Mucosa of stomach (tissue), 1 donor: ENCODE measurements around the gene RBM47.
"Not testable (repeated sequence)": the region's sequence is repeated elsewhere in the genome, so short reads cannot be mapped to it uniquely, and the experiment has no call there.

Experiments
- H3K27me3 ChIP-seq: one replicate; pipeline ENCODE4 v1.7.0; 2013; ENCODE audit warnings: mild to moderate bottlenecking, low read length; ENCODE audit not compliant: control insufficient read depth, insufficient read depth
- H3K36me3 ChIP-seq: one replicate; pipeline ENCODE4 v1.7.0; 2013; ENCODE audit warnings: low read length; ENCODE audit not compliant: control insufficient read depth, insufficient read depth
- H3K4me1 ChIP-seq: one replicate; pipeline ENCODE4 v1.7.0; 2013; ENCODE audit warnings: mild to moderate bottlenecking, low read length; ENCODE audit not compliant: control insufficient read depth, insufficient read depth
- H3K4me3 ChIP-seq: one replicate; pipeline ENCODE4 v1.7.0; 2013; ENCODE audit warnings: low read length
- H3K9ac ChIP-seq: one replicate; pipeline ENCODE4 v1.7.0; 2013; ENCODE audit warnings: mild to moderate bottlenecking, low read length, moderate library complexity
- H3K9me3 ChIP-seq: one replicate; pipeline ENCODE4 v1.7.0; 2013; ENCODE audit warnings: mild to moderate bottlenecking, low read length, moderate library complexity; ENCODE audit not compliant: control insufficient read depth
- donor health status: Pancreatic carcinoma.

RBM47 gene

GRCh38 chr4:40401631-40402030, 228.0 kb downstream of the RBM47 start:
- Histone ChIP-seq H3K4me1 (peaks cover 37% of the 10 kb centered on the region), H3K9ac (no peak overlapping the region), H3K4me3 (no peak overlapping the region), H3K36me3 (no peaks in the 10 kb centered on the region), H3K27me3 (no peaks in the 10 kb centered on the region), H3K9me3 (no peaks in the 10 kb centered on the region)

- H3K36me3 ChIP-seq: no peaks in the 10 kb centered on the region
- peaks cover 42% of the 10 kb centered on the region for H3K4me1 ChIP-seq
- H3K27me3 ChIP-seq: no peaks in the 10 kb centered on the region
- no peak overlapping the region for H3K9ac ChIP-seq
- no peaks in the 10 kb centered on the region for H3K9me3 ChIP-seq
- H3K4me3 ChIP-seq: no peak overlapping the region
These were observed 228.6 kb downstream of the RBM47 start for GRCh38 chr4:40401096-40401495.

- Histone ChIP-seq H3K9me3 (no peaks in the 10 kb centered on the region), H3K36me3 (no peaks in the 10 kb centered on the region), H3K27me3 (no peaks in the 10 kb centered on the region), H3K9ac (no peak overlapping the region), H3K4me1 (peaks cover 36% of the 10 kb centered on the region), H3K4me3 (no peak overlapping the region)
These were observed 230.1 kb downstream of the RBM47 start for GRCh38 chr4:40399578-40399977.

- H3K4me1 ChIP-seq: peaks cover 16% of the 10 kb centered on the region
- no peaks in the 10 kb centered on the region for H3K27me3 ChIP-seq
- no peak overlapping the region for H3K4me3 ChIP-seq
- H3K9me3 ChIP-seq: no peaks in the 10 kb centered on the region
- H3K36me3 ChIP-seq: no peaks in the 10 kb centered on the region
- peak overlapping the region; percentile 32 for H3K9ac ChIP-seq
These were observed 233.5 kb downstream of the RBM47 start for GRCh38 chr4:40395908-40396793.

GRCh38 chr4:40395166-40395900, 234.3 kb downstream of the RBM47 start:
- H3K4me3 ChIP-seq: no peak overlapping the region
- H3K9me3 ChIP-seq: no peaks in the 10 kb centered on the region
- no peaks in the 10 kb centered on the region for H3K27me3 ChIP-seq
- no peak overlapping the region for H3K9ac ChIP-seq
- peaks cover 16% of the 10 kb centered on the region for H3K4me1 ChIP-seq
- no peaks in the 10 kb centered on the region for H3K36me3 ChIP-seq

- Histone ChIP-seq H3K4me3 (no peak overlapping the region), H3K4me1 (peaks cover 8% of the 10 kb centered on the region), H3K9me3 (no peaks in the 10 kb centered on the region), H3K9ac (no peak overlapping the region), H3K27me3 (no peaks in the 10 kb centered on the region), H3K36me3 (no peaks in the 10 kb centered on the region)
These were observed 235.4 kb downstream of the RBM47 start for GRCh38 chr4:40394236-40394635.

- H3K27me3 ChIP-seq, H3K9ac ChIP-seq, H3K4me1 ChIP-seq, H3K4me3 ChIP-seq, H3K36me3 ChIP-seq, H3K9me3 ChIP-seq: not testable (repeated sequence)
These were observed 237.4 kb downstream of the RBM47 start for GRCh38 chr4:40392241-40392640.

GRCh38 chr4:40389986-40390385, 239.7 kb downstream of the RBM47 start:
- no peaks in the 10 kb centered on the region for H3K36me3 ChIP-seq

GRCh38 chr4:40388239-40388638, 241.4 kb downstream of the RBM47 start:
- Histone ChIP-seq H3K4me3 (no peak overlapping the region), H3K27me3 (no peaks in the 10 kb centered on the region), H3K36me3 (no peaks in the 10 kb centered on the region), H3K4me1 (no peaks in the 10 kb centered on the region), H3K9me3 (no peaks in the 10 kb centered on the region), H3K9ac (no peak overlapping the region)

More at GRCh38 chr4:40389986-40390385, 239.7 kb downstream of the RBM47 start:
- H3K4me3 ChIP-seq: no peak overlapping the region
- H3K9me3 ChIP-seq: no peaks in the 10 kb centered on the region
- H3K9ac ChIP-seq: no peak overlapping the region
- no peaks in the 10 kb centered on the region for H3K27me3 ChIP-seq
- H3K4me1 ChIP-seq: no peaks in the 10 kb centered on the region

GRCh38 chr4:40380647-40381046, 249.0 kb downstream of the RBM47 start:
- Histone ChIP-seq H3K4me3 (no peak overlapping the region), H3K36me3 (no peaks in the 10 kb centered on the region), H3K9ac (no peak overlapping the region), H3K4me1 (peaks cover 14% of the 10 kb centered on the region), H3K9me3 (no peaks in the 10 kb centered on the region), H3K27me3 (no peaks in the 10 kb centered on the region)

- Histone ChIP-seq H3K4me3 (no peak overlapping the region), H3K27me3 (no peaks in the 10 kb centered on the region), H3K4me1 (peaks cover 14% of the 10 kb centered on the region), H3K9me3 (no peaks in the 10 kb centered on the region), H3K9ac (no peak overlapping the region), H3K36me3 (no peaks in the 10 kb centered on the region)
These were observed 250.4 kb downstream of the RBM47 start for GRCh38 chr4:40379248-40379647.

GRCh38 chr4:40378619-40379018, 251.0 kb downstream of the RBM47 start:
- Histone ChIP-seq H3K4me3 (no peak overlapping the region), H3K4me1 (peaks cover 14% of the 10 kb centered on the region), H3K9ac (no peak overlapping the region), H3K9me3 (no peaks in the 10 kb centered on the region), H3K27me3 (no peaks in the 10 kb centered on the region), H3K36me3 (no peaks in the 10 kb centered on the region)
